ENCODE measurements around the gene HJV. TPM values are rescaled to one million over a fixed set of nuclear protein-coding genes. Genes with fewer than 3 reads are reported as not detected.

Gene HJV
- total and polyA plus RNA-seq, 2 of the 13 experiments (the other 11 are each of a cell fraction or from before 2014, with no cell fraction given) = 0.18 TPM; not detected in 1

GRCh38 chr1:145996433-145997015 is 25.0 kb downstream of the HJV start, which contains the start of gene TXNIP (continued):
- TF ChIP-seq KDM1A (CRISPR knock-in tag; IDR thresholded peaks at IDR 0.05) (peak; percentile 24; the same call in 1 of the 2 replicates), PHF8 (CRISPR knock-in tag; IDR thresholded peaks at IDR 0.05) (peak; percentile 44), ZNF543 (CRISPR knock-in tag; IDR thresholded peaks at IDR 0.05) (peak; percentile 81), AKAP8 (CRISPR knock-in tag; IDR thresholded peaks at IDR 0.05) (peak; percentile 58; the same call in 1 of the 2 replicates), ZBTB42 (CRISPR knock-in tag; IDR thresholded peaks at IDR 0.05) (no peak), ZNF580 (CRISPR knock-in tag; IDR thresholded peaks at IDR 0.05; ENCODE audit: borderline replicate concordance, low read depth) (peak; percentile 75; the same call in 1 of the 2 replicates), ZBTB21 (CRISPR knock-in tag; IDR thresholded peaks at IDR 0.05) (no peak), ZNF317 (CRISPR knock-in tag; IDR thresholded peaks at IDR 0.05) (no peak; the same call in 1 of the 2 replicates), SMC3 (IDR thresholded peaks at IDR 0.05; ENCODE audit: low read length) (no peak), SKI (IDR thresholded peaks at IDR 0.05; ENCODE audit: partially characterized antibody) (peak; percentile 50), ZBTB7B (CRISPR knock-in tag; IDR thresholded peaks at IDR 0.05) (no peak), RFXANK (CRISPR knock-in tag; IDR thresholded peaks at IDR 0.05) (peak; percentile 88), IRF1 (CRISPR knock-in tag; IDR thresholded peaks at IDR 0.05; ENCODE audit: low read depth) (no peak), ZMAT5 (CRISPR knock-in tag; IDR thresholded peaks at IDR 0.05; ENCODE audit: borderline replicate concordance, low read depth) (no peak), NR2F1 (CRISPR knock-in tag; IDR thresholded peaks at IDR 0.05) (no peak), ZNF234 (CRISPR knock-in tag; conservative IDR thresholded peaks at IDR 0.05) (no peak), CBX5 (CRISPR knock-in tag; IDR thresholded peaks at IDR 0.05; ENCODE audit: borderline replicate concordance) (peak; percentile 80; the same call in 1 of the 2 replicates), NFE2L2 (IDR thresholded peaks at IDR 0.05; ENCODE audit: low read length) (no peak), ZNF230 (CRISPR knock-in tag; IDR thresholded peaks at IDR 0.05) (peak; percentile 58)
- TF ChIP-seq, protein P1, sequence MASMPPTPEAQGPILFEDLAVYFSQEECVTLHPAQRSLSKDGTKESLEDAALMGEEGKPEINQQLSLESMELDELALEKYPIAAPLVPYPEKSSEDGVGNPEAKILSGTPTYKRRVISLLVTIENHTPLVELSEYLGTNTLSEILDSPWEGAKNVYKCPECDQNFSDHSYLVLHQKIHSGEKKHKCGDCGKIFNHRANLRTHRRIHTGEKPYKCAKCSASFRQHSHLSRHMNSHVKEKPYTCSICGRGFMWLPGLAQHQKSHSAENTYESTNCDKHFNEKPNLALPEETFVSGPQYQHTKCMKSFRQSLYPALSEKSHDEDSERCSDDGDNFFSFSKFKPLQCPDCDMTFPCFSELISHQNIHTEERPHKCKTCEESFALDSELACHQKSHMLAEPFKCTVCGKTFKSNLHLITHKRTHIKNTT (CRISPR knock-in tag; IDR thresholded peaks at IDR 0.05) = no peak
- TF ChIP-seq, protein P2, sequence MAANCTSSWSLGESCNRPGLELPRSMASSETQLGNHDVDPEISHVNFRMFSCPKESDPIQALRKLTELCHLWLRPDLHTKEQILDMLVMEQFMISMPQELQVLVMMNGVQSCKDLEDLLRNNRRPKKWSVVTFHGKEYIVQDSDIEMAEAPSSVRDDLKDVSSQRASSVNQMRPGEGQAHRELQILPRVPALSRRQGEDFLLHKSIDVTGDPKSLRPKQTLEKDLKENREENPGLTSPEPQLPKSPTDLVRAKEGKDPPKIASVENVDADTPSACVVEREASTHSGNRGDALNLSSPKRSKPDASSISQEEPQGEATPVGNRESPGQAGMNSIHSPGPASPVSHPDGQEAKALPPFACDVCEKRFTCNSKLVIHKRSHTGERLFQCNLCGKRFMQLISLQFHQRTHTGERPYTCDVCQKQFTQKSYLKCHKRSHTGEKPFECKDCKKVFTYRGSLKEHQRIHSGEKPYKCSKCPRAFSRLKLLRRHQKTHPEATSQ (CRISPR knock-in tag; IDR thresholded peaks at IDR 0.05; ENCODE audit: borderline replicate concordance) = peak; percentile 93; the same call in 1 of the 2 replicates
- TF ChIP-seq, protein P3, sequence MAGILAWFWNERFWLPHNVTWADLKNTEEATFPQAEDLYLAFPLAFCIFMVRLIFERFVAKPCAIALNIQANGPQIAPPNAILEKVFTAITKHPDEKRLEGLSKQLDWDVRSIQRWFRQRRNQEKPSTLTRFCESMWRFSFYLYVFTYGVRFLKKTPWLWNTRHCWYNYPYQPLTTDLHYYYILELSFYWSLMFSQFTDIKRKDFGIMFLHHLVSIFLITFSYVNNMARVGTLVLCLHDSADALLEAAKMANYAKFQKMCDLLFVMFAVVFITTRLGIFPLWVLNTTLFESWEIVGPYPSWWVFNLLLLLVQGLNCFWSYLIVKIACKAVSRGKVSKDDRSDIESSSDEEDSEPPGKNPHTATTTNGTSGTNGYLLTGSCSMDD (CRISPR knock-in tag; IDR thresholded peaks at IDR 0.05) = no peak
